Kasumi-1 (cell line): ENCODE results near the gene TOMM20.

Experiments
- DNase-seq, 2 experiments: peaks; one replicate each; lab custom pipeline; 2025; lab: John Stamatoyannopoulos, UW

TOMM20 gene

GRCh38 chr1:235134171-235134570 lies 5.5 kb upstream of the TOMM20 start:
- DNase-seq = no peak

DNA sequence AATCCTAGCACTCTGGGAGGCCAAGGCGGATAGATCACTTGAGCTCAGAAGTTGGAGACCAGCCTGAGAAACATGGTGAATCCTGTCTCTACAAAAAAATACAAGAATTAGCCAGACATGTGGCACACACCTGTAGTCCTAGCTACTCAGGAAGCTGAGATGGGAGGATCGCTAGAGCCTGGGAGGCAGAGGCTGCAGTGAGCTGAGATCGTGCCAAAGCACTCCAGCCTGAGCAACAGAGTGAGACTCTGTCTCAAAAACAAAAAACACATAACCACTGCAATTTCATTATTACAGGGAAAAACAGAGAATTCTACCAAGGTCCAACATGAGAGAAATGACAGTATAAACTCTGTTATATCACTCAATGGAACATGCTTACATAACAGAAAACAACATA lies 4.4 kb upstream of the TOMM20 start:
- DNase-seq = no peak

GRCh38 chr1:235131961-235132360 lies 3.3 kb upstream of the TOMM20 start:
- no peak for DNase-seq

DNA sequence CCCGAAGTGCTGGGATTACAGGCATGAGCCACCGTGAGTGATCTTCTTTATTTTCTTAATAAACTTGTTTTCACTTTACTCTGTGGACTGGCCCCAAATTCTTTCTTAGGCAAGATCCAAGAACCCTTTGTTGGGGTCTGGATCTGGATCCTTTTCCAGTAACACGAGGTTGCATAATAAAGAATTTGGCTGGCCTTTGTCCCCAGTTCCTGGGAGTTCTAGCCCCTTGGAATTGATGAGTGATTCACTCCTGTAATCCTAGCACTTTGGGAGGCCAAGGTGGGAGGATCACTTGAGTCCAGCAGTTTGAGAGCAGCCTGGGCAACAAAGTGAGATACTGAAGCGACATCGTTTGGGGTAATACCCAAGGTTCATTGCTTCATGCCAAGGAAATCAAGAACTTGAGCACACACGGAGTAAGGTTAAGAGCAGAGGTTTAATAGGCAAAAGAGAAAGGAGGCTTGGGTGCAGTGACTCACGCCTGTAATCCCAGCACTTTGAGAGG lies 2.2 kb upstream of the TOMM20 start:
- DNase-seq = no peak

DNA sequence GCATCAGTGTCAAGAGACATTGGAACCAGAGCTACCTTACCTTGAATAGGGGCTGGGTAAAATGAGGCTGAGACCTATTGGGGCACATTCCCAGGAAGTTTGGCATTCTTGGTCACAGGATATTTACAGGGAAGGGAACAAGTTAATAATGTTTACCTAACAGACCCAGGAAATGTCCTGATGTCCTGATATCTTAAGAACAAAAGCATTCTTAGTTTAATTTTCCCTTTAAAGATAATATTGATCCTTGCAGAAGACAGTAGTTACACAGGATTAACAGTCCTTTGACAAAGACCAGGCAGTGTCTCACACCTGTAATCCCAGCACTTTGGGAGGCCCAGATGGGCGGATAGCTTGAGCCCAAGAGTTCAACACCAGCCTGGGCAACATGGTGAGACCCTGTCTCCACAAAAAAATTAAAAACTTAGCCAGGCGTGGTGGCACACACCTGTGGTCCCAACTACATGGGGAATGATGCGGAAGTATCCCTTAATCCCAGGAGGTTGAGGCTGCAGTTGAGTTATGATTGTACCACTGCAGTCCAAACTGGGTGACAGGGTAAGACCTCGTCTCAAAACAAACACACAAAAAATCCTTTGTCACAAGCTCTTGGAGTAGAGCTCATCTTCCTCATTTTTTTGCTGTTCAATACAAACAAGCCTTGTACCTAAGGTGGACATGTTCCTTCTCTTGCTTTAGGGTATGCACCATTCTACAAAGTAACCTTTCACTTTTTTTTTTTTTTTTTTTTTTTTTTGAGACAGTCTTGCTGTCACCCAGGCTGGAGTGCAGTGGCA lies 1.3 kb upstream of the TOMM20 start:
- DNase-seq = no peak

DNA sequence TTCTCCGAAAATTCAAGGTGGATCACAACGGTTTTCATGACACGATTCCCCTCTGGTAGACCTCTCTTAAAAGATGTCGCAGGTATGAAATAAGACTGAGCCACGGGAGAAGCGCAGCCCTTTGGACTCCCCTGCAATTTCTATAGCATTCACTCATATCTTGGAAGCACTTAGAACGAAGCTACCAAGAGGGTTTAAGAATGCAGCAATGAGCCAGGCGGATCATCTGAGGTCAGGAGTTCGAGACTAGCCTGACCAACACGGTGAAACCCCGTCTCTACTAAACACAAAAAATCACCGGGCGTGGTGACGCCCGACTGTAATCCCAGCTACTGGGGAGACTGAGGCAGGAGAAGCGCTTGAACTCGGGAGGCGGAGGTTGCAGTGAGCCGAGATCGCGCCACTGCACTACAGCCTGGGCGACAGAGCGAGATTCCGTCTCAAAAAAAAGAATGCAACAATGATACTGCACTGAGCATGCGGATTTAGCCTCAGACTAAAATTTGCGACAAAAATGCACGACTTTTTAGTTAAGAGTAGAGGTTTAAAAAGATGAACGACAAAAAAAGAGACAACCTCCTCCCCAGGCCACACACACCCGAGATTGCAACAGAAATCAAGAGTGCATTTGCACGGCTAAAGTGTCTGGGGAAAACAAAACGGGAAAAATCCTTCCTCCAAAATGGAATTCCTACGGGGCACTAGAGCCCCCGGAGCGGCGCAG lies 743 bp downstream of the TOMM20 start:
- no peak for DNase-seq

- DNase-seq = no peak
Observed at GRCh38 chr1:235127203-235127602, 1.4 kb downstream of the TOMM20 start.

DNA sequence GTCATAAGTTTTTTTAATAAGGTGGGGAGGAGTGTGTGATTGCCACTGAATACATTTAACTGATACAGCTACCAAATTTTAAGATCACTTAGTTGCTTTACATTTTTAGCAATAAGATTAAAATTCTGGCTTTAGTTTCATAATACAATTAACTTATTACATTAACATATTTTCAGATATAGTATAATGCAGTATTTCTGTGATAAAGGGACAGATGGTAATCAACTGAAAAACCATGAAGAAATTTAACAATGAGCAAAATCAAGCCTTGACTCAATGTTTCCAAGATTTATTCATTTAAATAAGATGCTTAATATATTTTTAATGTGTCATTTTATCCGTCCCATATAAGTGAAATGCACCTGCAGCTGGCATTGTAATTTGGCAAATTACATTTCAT lies 4.0 kb downstream of the TOMM20 start:
- DNase-seq = no peak

- no peak for DNase-seq
Observed at GRCh38 chr1:235124111-235124510, 4.5 kb downstream of the TOMM20 start.

- no peak for DNase-seq
Observed at GRCh38 chr1:235122348-235122747, 6.3 kb downstream of the TOMM20 start.

DNA sequence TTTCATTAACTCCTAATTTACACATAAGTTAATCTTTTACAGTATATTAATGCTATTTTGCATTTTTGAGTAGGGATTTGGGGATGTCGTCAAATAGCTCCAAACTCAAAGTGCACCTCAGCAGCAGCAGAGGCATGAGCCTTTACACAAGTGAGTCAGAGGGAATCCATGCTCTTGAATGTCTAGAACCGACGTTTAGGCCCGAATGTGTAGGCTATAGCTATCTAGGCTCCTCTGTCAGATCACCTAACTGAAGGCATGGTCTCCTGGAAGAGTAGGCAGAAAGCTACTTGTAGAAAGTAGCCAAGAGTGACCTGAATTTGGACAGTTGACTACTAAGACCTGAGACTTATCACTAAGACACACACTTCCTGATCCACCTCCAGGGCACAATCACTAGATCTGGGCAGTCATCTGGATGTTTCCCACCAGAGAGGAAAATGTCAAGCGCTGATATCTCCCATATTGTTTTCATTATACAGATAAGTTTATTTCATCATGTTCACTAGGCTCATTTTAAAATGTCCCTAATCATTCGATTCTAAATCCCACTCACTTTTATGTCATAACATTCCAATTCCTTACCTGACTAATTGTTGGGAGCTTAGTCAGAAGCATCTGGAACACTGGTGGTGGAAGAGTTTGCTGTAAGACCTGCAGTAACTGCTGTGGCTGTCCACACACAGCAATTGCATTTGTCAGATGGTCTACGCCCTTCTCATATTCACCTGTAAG lies 15.3 kb downstream of the TOMM20 start:
- DNase-seq = no peak

GRCh38 chr1:235112297-235113182 lies 16.1 kb downstream of the TOMM20 start:
- no peak for DNase-seq

GRCh38 chr1:235111107-235111506 lies 17.5 kb downstream of the TOMM20 start:
- no peak for DNase-seq

- DNase-seq = no peak
Observed at GRCh38 chr1:235108876-235109275, 19.8 kb downstream of the TOMM20 start.

DNA sequence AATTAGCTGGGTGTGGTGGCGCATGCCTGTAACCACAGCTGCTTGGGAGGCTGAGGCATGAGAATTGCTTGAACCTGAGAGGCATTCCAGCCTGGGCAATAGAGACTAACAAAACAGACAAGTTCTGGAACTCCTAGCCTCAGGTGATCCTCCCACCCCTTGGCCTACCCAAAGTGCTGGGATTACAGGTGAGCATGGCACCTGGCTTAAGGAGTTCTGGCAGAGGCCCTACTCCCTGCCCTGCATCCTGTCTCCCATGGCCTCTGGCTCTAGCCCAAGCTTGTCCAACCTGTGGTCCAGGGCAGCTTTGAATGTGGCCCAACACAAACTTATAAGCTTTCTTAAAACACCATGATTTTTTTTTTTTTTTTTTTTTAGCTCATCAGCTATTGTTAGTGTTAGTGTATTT lies 20.4 kb downstream of the TOMM20 start:
- no peak for DNase-seq

DNA sequence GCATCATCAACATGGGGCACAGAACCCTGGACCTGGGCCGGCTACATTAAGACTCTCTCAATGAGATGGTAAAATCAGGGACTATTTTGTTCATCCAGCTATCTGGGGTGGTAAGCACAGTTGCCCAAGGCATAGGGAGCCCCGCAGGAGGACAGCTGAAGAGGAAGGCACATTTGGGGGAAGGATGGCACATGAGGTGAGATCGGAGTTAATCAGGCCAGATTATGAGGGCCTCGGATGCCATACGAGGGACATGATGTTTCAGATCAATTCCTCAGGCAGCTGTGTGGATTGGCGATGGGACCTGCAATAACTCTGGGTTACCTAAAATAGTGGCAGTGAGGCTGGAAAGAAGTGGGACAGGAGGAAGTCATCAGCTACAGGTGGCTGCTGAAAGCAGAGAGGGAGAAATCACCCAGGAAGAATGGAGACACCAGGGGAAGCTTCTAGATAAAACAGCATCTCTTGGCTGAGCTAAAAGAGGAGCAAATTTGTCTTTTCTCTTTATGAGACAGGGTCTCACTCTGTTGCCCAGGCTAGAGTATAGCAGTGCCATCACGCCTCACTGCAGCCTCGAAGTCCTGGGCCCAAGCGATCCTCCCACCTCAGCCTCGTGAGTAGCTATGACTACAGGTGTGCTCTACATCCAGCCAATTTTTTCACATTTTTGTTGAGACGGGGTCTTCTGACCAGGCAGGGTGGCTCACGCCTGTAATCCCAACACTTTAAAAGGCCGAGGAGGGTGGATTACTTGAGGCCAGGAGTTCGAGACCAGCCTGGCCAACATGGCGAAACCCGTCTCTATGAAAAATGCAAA lies 21.1 kb downstream of the TOMM20 start:
- no peak for DNase-seq

- DNase-seq = no peak
Observed at GRCh38 chr1:235106457-235106856, 22.2 kb downstream of the TOMM20 start.

DNA sequence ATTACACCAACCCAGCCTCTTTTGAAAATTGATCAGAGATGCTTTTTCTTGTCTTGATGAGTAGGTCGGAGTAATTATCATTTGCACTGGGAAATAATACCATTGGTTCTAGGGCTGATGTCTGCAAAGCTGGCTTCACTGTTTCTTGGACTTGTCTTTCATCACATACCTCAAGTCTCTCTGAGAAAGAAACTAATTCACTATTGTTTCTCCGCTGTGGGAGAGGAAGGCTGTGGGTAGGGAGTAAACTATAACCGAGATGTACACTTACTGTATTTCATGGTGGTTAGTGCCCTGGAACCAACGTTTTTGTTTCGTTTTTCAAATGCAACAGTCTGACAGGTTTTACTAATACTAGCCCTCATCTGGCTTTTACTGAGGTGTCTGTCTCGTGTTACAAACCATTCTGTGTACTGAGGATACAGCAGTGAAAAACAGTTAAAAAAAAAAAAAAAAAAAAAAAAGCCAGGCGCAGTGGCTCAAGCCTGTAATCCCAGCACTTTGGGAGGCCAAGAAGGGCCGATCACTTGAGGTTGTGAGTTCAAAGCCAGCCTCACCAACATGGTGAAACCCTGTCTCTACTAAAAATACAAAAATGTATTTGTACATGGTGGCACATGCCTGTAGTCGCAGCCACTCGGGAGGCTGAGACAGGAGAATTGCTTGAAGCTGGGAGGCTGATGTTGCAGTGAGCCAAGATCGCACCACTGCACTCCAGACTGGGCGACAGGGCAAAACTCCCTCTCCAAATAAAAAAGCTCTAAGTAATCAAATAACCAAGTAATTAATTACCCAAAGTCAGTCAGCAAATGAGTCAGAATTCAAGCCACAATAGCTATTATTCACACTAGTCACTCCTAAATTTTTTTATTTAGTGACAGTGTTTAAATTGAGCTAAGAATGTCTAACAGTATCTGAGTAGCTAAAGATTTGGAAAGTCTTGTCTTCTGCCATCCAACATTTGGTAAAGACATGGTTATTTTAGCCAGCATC lies 23.3 kb downstream of the TOMM20 start:
- DNase-seq = no peak

GRCh38 chr1:235102993-235103411 lies 25.6 kb downstream of the TOMM20 start:
- no peak for DNase-seq

GRCh38 chr1:235102259-235102582 lies 26.4 kb downstream of the TOMM20 start:
- no peak for DNase-seq
